Measurements from ENCODE around the gene TRABD2B. TPM values are rescaled to one million over a fixed set of nuclear protein-coding genes. Genes with fewer than 3 reads are reported as not detected.
A peak's percentile ranks its signal among the peaks of the same experiment; 100 is the strongest.

TRABD2B gene
- total and polyA plus RNA-seq, 2 donors from 2014 or later, result 19.8 to 62.0 TPM

DNA sequence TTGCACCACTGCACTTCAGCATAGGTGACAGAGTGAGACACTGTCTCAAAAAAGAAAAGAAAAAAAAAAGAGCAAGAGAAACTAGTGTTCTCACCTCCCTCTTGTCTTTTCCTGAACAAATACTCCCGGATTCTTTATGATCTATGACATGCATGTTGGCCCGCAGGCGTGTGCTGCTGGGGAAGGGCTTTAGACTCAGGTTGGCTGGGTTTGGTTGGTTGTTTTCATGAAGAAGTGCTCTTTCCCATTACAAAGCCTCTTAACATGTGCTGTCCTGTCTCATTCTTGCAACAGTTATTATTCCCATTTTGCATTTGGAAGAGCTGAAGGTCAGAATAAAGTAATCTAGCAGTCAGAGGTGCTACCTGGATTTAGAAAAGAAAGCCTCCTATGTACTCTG, 79.5 kb downstream of the TRABD2B start:
- no peak overlapping the region for H3K4me3 ChIP-seq (ENCODE audit: low read length in 3 of 3)
- intact Hi-C loops (cut with DNase I), result no loop called here
- FAIRE-seq (no peak), DNase-seq (no peak)
- no peak overlapping the region for H3K9ac ChIP-seq (ENCODE audit: low read length in 3 of 3)
- peaks cover 0 to 43% (median 35%) of the 10 kb centered on the region in 3 donors for H3K4me1 ChIP-seq (ENCODE audit: control insufficient read depth in 2 of 3, insufficient read depth in 2 of 3, low read depth in 1 of 3, low read length in 3 of 3)
- TF ChIP-seq, protein P1, sequence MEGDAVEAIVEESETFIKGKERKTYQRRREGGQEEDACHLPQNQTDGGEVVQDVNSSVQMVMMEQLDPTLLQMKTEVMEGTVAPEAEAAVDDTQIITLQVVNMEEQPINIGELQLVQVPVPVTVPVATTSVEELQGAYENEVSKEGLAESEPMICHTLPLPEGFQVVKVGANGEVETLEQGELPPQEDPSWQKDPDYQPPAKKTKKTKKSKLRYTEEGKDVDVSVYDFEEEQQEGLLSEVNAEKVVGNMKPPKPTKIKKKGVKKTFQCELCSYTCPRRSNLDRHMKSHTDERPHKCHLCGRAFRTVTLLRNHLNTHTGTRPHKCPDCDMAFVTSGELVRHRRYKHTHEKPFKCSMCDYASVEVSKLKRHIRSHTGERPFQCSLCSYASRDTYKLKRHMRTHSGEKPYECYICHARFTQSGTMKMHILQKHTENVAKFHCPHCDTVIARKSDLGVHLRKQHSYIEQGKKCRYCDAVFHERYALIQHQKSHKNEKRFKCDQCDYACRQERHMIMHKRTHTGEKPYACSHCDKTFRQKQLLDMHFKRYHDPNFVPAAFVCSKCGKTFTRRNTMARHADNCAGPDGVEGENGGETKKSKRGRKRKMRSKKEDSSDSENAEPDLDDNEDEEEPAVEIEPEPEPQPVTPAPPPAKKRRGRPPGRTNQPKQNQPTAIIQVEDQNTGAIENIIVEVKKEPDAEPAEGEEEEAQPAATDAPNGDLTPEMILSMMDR (IDR thresholded peaks at IDR 0.05; ENCODE audit: borderline replicate concordance, extremely low read depth, insufficient read depth), result no peak
- no peaks in the 10 kb centered on the region for H3K27me3 ChIP-seq (ENCODE audit: control insufficient read depth, insufficient read depth, low read length)
- H3K36me3 ChIP-seq (ENCODE audit: control insufficient read depth in 2 of 3, insufficient read depth in 3 of 3, low read length in 3 of 3), result no peaks in the 10 kb centered on the region
- H3K9me3 ChIP-seq (ENCODE audit: control insufficient read depth in 2 of 3, insufficient read depth in 1 of 3, low read length in 3 of 3), result no peaks in the 10 kb centered on the region
- no peak overlapping the region for H3K27ac ChIP-seq (ENCODE audit: low read depth in 2 of 2, low read length in 2 of 2)

DNA sequence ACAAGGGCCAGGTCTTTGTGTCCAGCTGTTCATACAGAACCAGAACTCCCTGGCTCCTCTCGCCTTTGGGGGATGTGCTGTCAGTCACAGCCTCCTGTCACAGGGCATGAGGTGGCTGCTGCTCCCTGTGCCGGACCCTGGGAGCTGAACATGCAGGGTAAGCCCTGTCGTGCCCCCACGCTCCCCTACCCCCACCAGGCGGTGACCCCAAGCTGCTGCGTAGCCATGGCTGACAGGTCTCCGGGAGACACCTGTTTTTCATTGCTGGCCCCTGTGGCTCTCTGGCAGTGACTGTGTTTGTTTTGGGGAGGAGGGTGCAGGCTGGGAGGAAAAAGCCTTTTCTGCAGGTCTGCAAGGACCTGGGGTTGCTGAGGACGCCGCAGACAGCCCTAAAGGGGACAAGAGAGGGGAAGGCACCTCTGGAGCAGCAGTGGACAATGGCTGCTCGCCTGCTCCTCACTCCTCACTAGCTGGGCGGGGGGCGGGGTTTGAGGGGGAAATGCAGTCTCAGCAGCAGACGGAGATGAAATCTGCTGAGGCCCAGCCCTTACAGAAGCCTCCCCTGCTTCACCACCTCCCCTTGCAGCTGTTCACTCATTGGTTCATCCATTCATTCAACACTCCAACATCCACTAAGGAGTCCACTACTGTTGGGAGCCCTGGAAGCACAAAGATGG, 81.4 kb downstream of the TRABD2B start:
- no peak for FAIRE-seq
- TF ChIP-seq, protein P1 (IDR thresholded peaks at IDR 0.05; ENCODE audit: borderline replicate concordance, extremely low read depth, insufficient read depth), result no peak

GRCh38 chr1:47914952-47915676, 82.1 kb downstream of the TRABD2B start:
- H3K9me3 ChIP-seq (ENCODE audit: control insufficient read depth in 2 of 3, insufficient read depth in 1 of 3, low read length in 3 of 3), result no peaks in the 10 kb centered on the region
- DNase-seq (no peak), FAIRE-seq (no peak)
- no peak overlapping the region for H3K4me3 ChIP-seq (ENCODE audit: low read length in 3 of 3)
- intact Hi-C loops (cut with DNase I), result no loop called here
- H3K27me3 ChIP-seq (ENCODE audit: control insufficient read depth, insufficient read depth, low read length), result no peaks in the 10 kb centered on the region
- H3K27ac ChIP-seq (ENCODE audit: low read depth in 2 of 2, low read length in 2 of 2), result no peak overlapping the region
- H3K4me1 ChIP-seq (ENCODE audit: control insufficient read depth in 2 of 3, insufficient read depth in 2 of 3, low read depth in 1 of 3, low read length in 3 of 3), result peaks cover 0 to 35% (median 26%) of the 10 kb centered on the region in 3 donors
- TF ChIP-seq, protein P1 (IDR thresholded peaks at IDR 0.05; ENCODE audit: borderline replicate concordance, extremely low read depth, insufficient read depth), result no peak
- H3K9ac ChIP-seq (ENCODE audit: low read length in 3 of 3), result no peak overlapping the region
- H3K36me3 ChIP-seq (ENCODE audit: control insufficient read depth in 2 of 3, insufficient read depth in 3 of 3, low read length in 3 of 3), result no peaks in the 10 kb centered on the region

More for the DNA sequence above, 81.4 kb downstream of the TRABD2B start:
- Histone ChIP-seq H3K27ac (ENCODE audit: low read depth in 2 of 2, low read length in 2 of 2) (no peak overlapping the region), H3K4me3 (ENCODE audit: low read length in 3 of 3) (no peak overlapping the region), H3K9me3 (ENCODE audit: control insufficient read depth in 2 of 3, insufficient read depth in 1 of 3, low read length in 3 of 3) (no peaks in the 10 kb centered on the region), H3K4me1 (ENCODE audit: control insufficient read depth in 2 of 3, insufficient read depth in 2 of 3, low read depth in 1 of 3, low read length in 3 of 3) (peaks cover 0 to 42% (median 32%) of the 10 kb centered on the region in 3 donors), H3K27me3 (ENCODE audit: control insufficient read depth, insufficient read depth, low read length) (no peaks in the 10 kb centered on the region), H3K36me3 (ENCODE audit: control insufficient read depth in 2 of 3, insufficient read depth in 3 of 3, low read length in 3 of 3) (no peaks in the 10 kb centered on the region), H3K9ac (ENCODE audit: low read length in 3 of 3) (no peak overlapping the region)
- intact Hi-C loops (cut with DNase I), result no loop called here
- peak in 2 of 5 donors; percentile 56 to 63 for DNase-seq

Measured in kidney (tissue), 14 donors.